Stomach (tissue), 9 donors: ENCODE data around the gene BMX. TPM values are rescaled to one million over a fixed set of nuclear protein-coding genes. Genes with fewer than 3 reads are reported as not detected.

Source experiments
- DNase-seq, 2 donors: peaks; one replicate each; pipeline versions ENCODE4 v3.0.0 to v3.0.0-alpha.2; 2013 to 2019
- H3K27ac ChIP-seq, 5 donors: fragments of 200-600 bp in 4 of 5; sonication (generic) in 4 of 5; one replicate each; pipeline ENCODE4 v1.5.1; 2013 to 2019; ENCODE audit warnings: mild to moderate bottlenecking in 1 of 5, moderate library complexity in 1 of 5
- H3K27me3 ChIP-seq, 3 donors: fragments of 200-600 bp; sonication (generic); one replicate each; pipeline ENCODE4 v1.5.1; 2017 to 2019; ENCODE audit warnings: mixed run types in 1 of 3
- H3K36me3 ChIP-seq, 4 donors: fragments of 200-600 bp; sonication (generic); 1 replicate in 3 of 4; 2 replicates in 1 of 4; pipeline ENCODE4 v1.5.1; 2016 to 2019
- H3K4me1 ChIP-seq, 4 donors: fragments of 200-600 bp; sonication (generic); one replicate each; pipeline ENCODE4 v1.5.1; 2016 to 2019
- H3K4me3 ChIP-seq, 4 donors: fragments of 200-600 bp; sonication (generic) in 3 of 4; one replicate each; pipeline ENCODE4 v1.5.1; 2016 to 2019; ENCODE audit warnings: mild to moderate bottlenecking in 1 of 4
- H3K9me3 ChIP-seq, 4 donors: fragments of 200-600 bp; sonication (generic); one replicate each; pipeline ENCODE4 v1.5.1; 2016 to 2019
- CTCF ChIP-seq, 7 experiments: fragments of 450-650 bp in 4 of 7; fragments of 200-600 bp in 3 of 7; sonication (generic) in 3 of 7; IDR thresholded peaks; one replicate each; pipeline ENCODE4 v1.5.1; 2016 to 2019; ENCODE audit warnings: antibody characterized with exemption in 7 of 7, control low read depth in 2 of 7, mild to moderate bottlenecking in 1 of 7
- EP300 ChIP-seq: sonication (generic); formaldehyde crosslinking; IDR thresholded peaks from one replicate; pipeline ENCODE4 v1.6.1; 2017; ENCODE audit warnings: antibody characterized with exemption
- POLR2A ChIP-seq, 4 donors: fragments of 450-650 bp; IDR thresholded peaks; one replicate each; pipeline ENCODE4 v1.6.1; 2016; ENCODE audit warnings: antibody characterized with exemption in 4 of 4, control low read depth in 2 of 4, mild to moderate bottlenecking in 1 of 4, moderate library complexity in 1 of 4
- POLR2AphosphoS5 ChIP-seq, 3 donors: sonication (generic); formaldehyde crosslinking; IDR thresholded peaks; one replicate each; pipeline ENCODE4 v1.6.1; 2016; ENCODE audit warnings: antibody characterized with exemption in 3 of 3
- WGBS, 5 donors: extraction: QIAGEN DNeasy Blood & Tissue Kit in 3 of 5; methylation state at CpG; one replicate each; pipeline versions ENCODE4 v1.1.5 to v1.1.7; 2013 to 2018; 5-methylcytosine and 5-hydroxymethylcytosine counted together
- intact Hi-C: fragments of 100-400 bp; cut with DNase I; formaldehyde crosslinking; loops from one replicate; pipeline ENCODE4 v1.15.1; 2023; ENCODE audit warnings: low total_unique reads
- polyA plus RNA-seq, 3 donors: library from polyadenylated mRNA; stranded (reverse); fragments of 200-250 nt; gene quantifications; one replicate each; pipeline ENCODE4 v1.2.3, GENCODE V29; 2013
- total RNA-seq, 5 donors: library from RNA; depleted of rRNA; stranded (reverse); fragments of >200 nt; gene quantifications; one replicate each; pipeline versions ENCODE4 v1.1.0 to v1.2.3, GENCODE V29; 2014 to 2016
- donor health status: healthy with polysubstance abuse.
- donor health status: Bipolar disorder and iron deficiency.
- donor health status: healthy.

Gene BMX
- total and polyA plus RNA-seq, 8 donors, result 0.43 to 3.3 (median 0.56) TPM; not detected in 3

GRCh38 chrX:15546745-15547144 is 46.1 kb downstream of the BMX start:
- no peak for DNase-seq
- intact Hi-C loops, result no loop called here
- H3K4me1 ChIP-seq, result no peaks in the 10 kb centered on the region
- TF ChIP-seq EP300 (no peak), POLR2A (IDR thresholded peaks at IDR 0.05) (no peak), CTCF (IDR thresholded peaks at IDR 0.05) (no peak), POLR2AphosphoS5 (IDR thresholded peaks at IDR 0.05) (no peak)
- H3K9me3 ChIP-seq, result peaks cover 0 to 5% (median 2%) of the 10 kb centered on the region in 4 donors
- H3K27ac ChIP-seq, result no peak overlapping the region
- no peaks in the 10 kb centered on the region for H3K36me3 ChIP-seq
- no peak overlapping the region for H3K4me3 ChIP-seq
- peaks cover 0 to 6% (median 0%) of the 10 kb centered on the region in 3 donors for H3K27me3 ChIP-seq
- WGBS, 5 donors, result 57 to 80% (median 74%) methylated on average over 5 of the region's 5 CpGs

GRCh38 chrX:15547356-15547755 is 46.7 kb downstream of the BMX start:
- H3K36me3 ChIP-seq, result no peaks in the 10 kb centered on the region
- WGBS, 5 donors, result 73 to 96% (median 77%) methylated on average over 2 of the region's 2 CpGs
- no peak overlapping the region for H3K4me3 ChIP-seq
- peaks cover 0 to 6% (median 0%) of the 10 kb centered on the region in 3 donors for H3K27me3 ChIP-seq
- peaks cover 0 to 5% (median 2%) of the 10 kb centered on the region in 4 donors for H3K9me3 ChIP-seq
- no peak overlapping the region for H3K27ac ChIP-seq
- no peaks in the 10 kb centered on the region for H3K4me1 ChIP-seq
- DNase-seq, result no peak
- intact Hi-C loops, result no loop called here
- TF ChIP-seq POLR2AphosphoS5 (IDR thresholded peaks at IDR 0.05) (no peak), EP300 (no peak), POLR2A (IDR thresholded peaks at IDR 0.05) (no peak), CTCF (IDR thresholded peaks at IDR 0.05) (no peak)

- intact Hi-C loops, result no loop called here
- TF ChIP-seq POLR2AphosphoS5 (IDR thresholded peaks at IDR 0.05) (no peak), CTCF (IDR thresholded peaks at IDR 0.05) (no peak), POLR2A (IDR thresholded peaks at IDR 0.05) (no peak), EP300 (no peak)
- no peaks in the 10 kb centered on the region for H3K4me1 ChIP-seq
- no peak for DNase-seq
- H3K36me3 ChIP-seq, result no peaks in the 10 kb centered on the region
- no peak overlapping the region for H3K4me3 ChIP-seq
- H3K27ac ChIP-seq, result no peak overlapping the region
- peaks cover 0 to 5% (median 2%) of the 10 kb centered on the region in 4 donors for H3K9me3 ChIP-seq
- H3K27me3 ChIP-seq, result peaks cover 0 to 6% (median 0%) of the 10 kb centered on the region in 3 donors
- WGBS, 5 donors, result 69 to 83% (median 80%) methylated on average over 5 to 8 of the region's 8 CpGs
These were observed 48.8 kb downstream of the BMX start for GRCh38 chrX:15549189-15550012.

GRCh38 chrX:15559227-15559626 is 58.6 kb downstream of the BMX start:
- intact Hi-C loops, result no loop called here
- TF ChIP-seq EP300, result no peak
- no peak for TF ChIP-seq CTCF (IDR thresholded peaks at IDR 0.05)
- TF ChIP-seq POLR2A (IDR thresholded peaks at IDR 0.05), result no peak
- no peak for TF ChIP-seq POLR2AphosphoS5 (IDR thresholded peaks at IDR 0.05)
- 83 to 97% (median 90%) methylated on average over 3 of the region's 3 CpGs for WGBS, 5 donors

More at GRCh38 chrX:15559227-15559626, 58.6 kb downstream of the BMX start:
- Histone ChIP-seq H3K9me3 (no peaks in the 10 kb centered on the region), H3K4me1 (no peaks in the 10 kb centered on the region), H3K4me3 (no peak overlapping the region), H3K27ac (no peak overlapping the region), H3K27me3 (peaks cover 0 to 12% (median 0%) of the 10 kb centered on the region in 3 donors), H3K36me3 (no peaks in the 10 kb centered on the region)
- DNase-seq, result no peak
